GM19324 (cell line): ENCODE measurements around the gene COLEC11.
"Not testable (repeated sequence)": the region's sequence is repeated elsewhere in the genome, so short reads cannot be mapped to it uniquely, and the experiment has no call there.

Source experiments
- ATAC-seq: cut with Tn5 transposase; IDR thresholded peaks from one replicate; pipeline ENCODE4 v1.9.1; 2021; ENCODE audit warnings: mild to moderate bottlenecking, moderate library complexity; ENCODE audit not compliant: unreplicated experiment, low FRiP score

COLEC11 gene

DNA sequence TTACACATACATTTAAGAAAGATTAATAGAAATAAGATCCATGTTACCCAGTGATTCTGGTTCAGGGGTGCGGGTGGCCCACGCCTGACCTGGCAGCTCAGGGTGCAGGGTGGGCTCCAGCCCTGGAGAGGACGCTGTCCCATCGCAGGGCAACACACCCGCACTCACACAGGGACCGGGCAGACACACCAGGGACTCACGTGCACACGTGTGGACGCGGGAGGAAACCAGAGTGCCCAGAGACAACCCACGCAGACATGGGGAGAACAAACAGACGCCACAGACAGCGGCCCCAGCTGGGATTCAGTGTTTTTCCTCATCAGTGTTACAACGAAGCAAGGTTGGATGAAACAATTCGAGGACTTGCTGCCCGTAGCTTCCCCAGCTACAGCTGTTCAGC, 54.7 kb downstream of the COLEC11 start:
- no peak for ATAC-seq

DNA sequence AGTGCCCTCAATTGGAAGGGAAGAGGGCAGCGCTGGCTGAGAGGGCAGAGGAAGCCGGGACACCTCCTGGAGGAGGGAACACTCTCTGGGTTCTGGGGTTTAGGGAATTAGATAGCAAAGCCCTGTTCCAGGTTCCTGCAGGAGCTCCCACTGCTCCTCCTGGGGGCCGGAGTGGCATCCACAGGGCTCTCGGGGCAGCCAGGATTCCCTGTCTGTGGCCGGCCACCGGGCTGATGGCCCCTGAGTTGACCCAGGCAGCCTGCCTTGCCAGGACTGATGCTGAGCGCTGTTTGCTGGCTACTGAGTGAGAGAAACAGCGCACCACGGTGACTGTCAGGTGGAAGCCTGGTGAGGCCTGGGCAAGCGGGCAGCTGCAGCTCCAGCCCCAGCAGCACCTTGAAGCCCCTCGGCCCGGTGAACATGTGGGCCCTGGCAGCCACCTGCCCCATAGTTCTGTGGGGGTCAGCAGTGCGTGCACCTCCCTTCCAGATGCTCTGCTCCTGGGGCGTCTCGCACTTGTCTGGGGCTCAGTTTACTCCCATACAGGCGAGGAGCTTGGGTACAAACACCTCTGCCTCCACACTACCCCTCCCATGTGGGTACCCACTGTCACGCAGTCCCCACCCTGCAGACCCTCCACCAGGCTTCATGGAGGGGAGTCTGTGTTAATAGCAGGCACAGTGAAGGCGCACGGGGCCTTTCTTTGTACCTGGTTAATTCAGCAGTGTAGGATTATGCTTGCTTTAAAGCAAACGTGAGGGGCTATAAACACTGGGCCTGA, 55.4 kb downstream of the COLEC11 start:
- ATAC-seq: no peak

- peak; percentile 85 for ATAC-seq
These were observed 57.1 kb downstream of the COLEC11 start for GRCh38 chr2:3651691-3652648.

DNA sequence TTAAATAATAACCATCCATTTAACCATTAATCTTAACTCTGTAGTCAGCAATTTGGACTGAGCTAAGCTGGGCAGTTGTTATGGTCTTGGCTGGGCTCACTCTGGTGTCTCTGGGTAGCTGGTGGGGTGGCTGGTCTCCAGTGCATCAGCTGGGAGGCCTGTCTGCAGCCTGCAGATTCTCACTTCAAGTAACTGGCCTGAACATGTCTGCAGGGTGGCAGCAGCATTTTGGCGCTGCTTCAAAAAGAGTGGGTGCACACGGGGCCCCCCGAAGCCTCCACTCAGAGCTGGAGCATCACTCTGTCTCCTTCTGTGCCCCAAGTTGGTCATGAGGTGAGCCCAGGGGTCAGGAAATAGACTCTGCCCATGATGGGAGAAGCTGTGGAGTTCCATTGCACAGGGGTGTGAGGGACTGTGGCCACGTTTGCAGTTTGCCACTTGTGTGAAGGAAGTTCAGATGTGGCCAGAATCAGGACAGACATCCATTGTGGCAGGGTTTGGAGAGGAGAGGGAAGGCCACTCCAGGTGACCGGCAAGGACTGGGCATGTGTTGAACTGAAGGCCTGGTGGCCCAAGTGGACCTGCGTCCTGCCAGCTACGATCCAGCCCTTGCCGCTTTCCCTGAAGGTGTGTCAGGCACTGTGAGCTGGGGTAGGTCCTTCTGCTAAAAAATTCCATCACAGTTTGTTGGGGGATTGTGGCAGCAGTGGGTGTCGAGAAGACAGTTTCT, 58.1 kb downstream of the COLEC11 start:
- ATAC-seq: no peak

DNA sequence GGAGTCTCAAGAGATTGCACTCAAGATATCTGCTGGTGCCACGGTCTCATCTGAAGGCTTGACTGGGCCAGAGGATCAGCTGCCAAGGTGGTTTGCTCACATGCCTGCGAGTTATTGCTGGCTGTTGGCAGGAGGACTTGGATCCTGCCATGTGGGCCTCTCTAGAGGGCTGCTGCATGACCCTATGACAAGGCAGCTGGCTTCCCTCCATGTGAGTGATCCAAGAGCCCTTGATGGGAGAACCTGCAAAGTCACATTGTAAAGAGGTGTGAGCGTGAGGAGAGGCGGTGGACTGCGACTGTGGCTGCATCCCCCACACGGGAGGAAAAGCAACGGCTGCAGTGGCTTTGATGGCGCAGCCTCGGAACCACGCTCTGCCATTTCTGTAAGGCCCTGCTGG, 59.1 kb downstream of the COLEC11 start:
- no peak for ATAC-seq

DNA sequence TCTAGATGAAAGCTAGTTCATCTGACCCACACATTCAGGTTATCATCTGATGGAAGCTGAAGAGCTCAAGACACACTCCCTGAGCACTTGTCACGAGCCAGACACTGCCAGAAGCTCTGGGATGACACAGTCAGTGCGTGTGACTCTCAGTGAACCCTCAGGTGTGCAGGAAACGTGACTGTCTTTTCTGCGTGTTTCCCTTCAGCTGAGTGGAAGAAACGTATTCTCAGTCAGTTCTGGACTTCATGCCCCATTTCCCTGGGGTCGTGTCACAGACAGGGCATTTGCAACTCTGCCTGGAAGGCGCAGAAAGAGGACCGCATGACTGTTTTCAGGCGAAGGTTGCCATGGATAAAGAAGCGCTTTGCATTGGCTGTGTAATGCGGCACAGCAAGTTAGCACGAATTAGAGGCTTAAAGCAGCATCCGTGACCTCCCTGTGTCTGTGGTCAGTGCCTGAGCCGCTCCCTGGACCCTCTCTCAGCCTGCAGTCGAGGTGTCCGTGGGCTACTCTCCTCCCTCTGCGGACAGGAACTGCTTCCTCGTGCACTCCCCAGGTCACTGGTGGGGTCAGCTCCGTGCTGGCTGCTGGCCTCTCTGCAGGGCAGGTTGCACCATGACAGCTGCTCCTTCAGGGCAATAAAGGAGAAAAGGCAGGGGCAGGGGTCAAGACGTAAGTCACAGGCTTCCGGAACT, 59.8 kb downstream of the COLEC11 start:
- no peak for ATAC-seq

DNA sequence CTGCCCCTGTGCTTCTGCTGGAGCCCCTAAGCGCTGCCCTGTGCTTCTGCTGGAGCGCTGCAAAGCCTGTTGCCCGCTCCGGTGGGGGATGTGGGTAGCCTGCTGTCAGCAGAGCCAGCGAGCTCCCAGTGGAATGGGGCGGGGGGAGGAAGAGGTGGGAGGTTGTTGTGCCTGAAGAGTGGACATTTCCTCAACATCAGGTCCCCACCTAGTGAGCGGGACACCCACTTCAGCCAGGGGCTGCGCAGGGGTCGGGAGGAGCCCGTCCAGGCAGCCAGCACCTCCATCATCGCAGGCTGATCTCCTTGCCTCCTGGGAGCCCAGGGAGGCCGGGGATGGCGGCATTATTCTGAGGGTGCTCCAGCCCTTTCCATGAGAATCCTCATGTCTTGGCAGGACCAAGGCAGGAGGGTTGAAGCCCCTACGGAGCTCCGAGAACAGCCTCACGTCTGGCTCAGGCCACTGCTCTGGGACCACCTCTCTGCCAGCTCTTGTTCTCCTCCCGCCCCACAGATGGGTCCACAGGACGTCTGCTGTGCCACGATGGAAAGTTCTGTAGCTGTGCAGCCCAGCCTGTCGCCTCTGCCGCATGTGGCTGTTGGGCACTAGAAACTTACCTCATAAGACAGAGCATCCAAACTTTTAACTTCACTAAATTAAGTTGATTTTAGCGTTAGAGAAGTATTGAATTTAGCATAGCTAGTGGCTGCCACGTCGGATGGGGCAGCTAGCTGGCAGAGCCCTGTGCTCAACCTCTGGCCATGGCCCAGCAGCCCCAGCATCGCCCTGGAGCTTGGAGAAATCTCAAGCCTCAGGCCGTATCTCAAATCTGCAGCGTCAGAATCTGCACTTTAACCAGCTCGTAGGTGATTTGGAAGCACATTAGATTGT, 61.2 kb downstream of the COLEC11 start:
- ATAC-seq: no peak

DNA sequence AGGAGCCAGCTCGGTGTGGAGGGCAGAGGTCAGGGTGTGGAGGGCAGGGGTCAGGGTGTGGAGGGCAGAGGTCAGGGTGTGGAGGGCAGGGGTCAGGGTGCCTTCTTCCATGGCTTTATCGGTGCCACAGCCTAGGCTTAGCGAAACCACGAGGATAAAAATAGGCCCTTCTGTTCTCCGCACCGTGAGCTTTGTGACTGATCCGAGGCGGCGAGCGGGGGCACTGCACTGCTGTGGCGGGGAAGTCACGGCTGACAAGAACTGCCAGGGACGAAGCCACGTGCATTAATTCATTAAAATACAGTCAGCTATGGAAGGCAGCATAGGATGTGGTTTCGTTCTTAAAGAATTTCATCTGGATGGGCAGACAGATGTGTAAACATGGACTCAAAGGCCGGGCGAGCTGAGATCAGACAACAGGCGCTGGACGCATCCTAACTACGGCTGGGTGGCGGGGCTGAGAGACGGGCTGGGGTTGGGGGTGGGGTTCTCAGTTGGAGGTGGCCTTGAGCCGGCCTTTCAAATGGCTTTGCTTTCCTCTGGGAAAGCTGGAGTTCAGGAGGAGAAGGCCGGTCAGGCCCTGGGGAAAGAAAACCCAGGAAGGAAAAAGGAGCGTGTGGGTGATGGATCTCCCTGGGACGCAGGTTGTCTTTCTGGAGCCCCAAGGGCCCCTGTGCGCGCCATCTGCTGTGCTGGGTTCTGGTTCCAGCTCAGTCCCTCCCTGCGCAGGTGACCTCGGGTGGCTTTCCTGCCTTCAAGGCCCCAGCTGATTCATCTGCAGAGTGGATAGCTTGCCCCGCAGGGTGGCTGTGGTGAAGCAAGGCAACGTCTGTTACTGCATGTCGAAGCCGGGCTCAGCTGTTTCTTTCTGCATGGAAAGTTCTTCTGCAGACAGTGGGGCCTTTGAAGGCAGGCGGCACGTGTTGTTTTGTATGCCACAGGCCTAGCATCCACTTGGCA, 62.1 kb downstream of the COLEC11 start:
- ATAC-seq: no peak

DNA sequence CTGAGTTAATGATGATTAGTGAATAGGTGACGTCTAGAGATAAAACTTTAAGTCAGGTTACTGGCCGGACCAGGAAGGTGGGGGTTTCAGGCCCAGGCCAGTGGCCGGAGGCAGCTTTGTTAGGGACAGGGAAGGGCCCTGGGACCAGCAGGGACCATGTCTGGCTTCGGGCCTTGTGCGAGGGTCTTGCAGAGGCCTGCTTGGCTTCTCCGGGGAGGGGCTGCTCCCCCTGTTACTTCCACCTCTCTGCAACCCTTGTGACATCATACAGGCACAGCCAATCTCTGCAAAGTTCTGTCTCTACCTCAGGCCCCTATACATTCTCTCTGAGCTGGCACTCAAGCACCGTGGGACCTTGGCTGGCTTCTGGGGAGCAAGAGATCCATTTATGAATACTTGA, 63.0 kb downstream of the COLEC11 start, which contains the start of gene ALLC:
Gene ALLC (plus strand): TSS at position 320 of the 400 bp plus-strand sequence. CDS start 12,958 bp downstream, outside the sequence.
- no peak for ATAC-seq

- no peak for ATAC-seq
These were observed 64.8 kb downstream of the COLEC11 start for GRCh38 chr2:3659447-3660432.

DNA sequence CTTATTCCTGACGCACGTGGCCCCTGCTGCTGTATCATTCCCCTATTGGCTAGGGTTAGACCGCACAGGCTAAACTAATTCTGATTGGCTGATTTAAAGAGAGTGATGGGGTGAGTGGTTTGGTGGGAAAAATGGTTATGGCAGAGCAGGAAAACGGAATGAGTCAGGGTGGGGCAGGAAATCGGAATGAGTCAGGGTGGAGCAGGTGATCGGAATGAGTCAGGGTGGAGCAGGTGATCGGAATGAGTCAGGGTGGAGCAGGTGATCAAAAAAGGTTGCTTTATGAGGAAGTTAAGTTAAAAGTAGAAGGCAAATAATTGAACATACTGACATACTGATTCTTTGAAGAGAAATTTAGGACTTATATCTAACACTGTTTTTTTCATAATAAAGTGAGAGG, 65.7 kb downstream of the COLEC11 start:
- not testable (repeated sequence) for ATAC-seq

DNA sequence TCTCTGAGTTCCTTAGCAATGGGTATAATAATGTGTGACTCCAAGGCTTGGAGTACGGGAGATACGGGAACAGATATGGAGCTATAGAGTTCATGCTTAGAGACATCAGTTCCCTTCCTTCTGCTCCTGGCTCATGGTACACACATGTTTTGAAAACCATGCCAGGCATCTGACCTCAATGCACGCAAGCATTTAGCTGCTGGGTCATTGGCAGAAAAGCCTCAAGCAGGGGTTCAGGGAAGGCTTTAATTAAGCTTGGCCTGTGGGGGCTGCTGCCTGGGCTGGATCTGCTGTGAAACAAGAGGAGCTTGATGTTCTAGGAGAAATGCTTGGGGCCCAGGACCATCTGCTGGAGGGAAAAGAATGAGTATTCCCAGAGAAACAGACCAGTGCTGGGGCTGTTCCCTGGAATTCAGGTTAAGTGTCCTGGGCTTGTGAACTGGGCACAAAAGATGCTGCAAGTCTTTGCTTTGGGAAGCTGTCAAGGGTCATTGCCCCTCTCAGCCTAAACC, 66.3 kb downstream of the COLEC11 start:
- ATAC-seq: no peak

GRCh38 chr2:3662239-3662638, 67.3 kb downstream of the COLEC11 start:
- ATAC-seq: no peak

DNA sequence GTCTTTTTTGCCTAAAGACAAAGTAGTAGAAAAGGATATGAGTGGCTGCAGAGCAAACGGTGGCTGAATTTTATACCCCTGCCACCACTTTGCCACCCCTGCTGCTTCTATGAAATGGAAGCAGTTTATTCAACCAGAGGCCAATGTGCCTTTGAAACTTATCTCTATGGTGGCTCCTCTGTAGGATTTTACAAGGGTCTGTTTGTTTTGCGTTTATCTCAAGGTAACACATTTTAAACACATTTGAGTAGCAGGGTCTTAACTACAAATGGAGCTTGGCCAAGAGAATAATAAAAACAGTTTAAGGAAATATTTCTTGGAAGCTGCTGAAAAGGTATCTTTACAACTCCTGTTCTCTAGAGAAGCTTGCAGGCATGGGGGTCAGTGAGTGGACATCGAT, 69.2 kb downstream of the COLEC11 start:
- ATAC-seq: no peak

DNA sequence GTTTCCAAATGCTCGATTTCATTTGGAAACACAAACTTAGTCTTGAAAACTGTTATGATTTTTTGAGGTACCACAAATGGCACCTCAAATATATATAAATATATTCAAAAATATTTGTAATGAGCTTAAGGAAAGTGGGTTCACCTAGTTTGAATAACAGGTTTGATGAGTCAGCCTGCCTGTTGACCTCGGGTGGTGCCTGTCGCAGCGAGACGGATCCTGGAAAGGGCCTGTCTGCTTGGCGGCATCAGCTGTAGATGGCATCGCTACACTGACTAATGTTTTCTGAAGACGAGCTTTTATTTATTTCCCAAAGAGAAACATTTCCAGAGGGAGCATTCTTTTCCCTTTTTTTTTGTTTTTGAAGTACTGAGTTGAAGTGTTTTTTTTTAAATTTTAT, 70.0 kb downstream of the COLEC11 start:
- no peak for ATAC-seq

DNA sequence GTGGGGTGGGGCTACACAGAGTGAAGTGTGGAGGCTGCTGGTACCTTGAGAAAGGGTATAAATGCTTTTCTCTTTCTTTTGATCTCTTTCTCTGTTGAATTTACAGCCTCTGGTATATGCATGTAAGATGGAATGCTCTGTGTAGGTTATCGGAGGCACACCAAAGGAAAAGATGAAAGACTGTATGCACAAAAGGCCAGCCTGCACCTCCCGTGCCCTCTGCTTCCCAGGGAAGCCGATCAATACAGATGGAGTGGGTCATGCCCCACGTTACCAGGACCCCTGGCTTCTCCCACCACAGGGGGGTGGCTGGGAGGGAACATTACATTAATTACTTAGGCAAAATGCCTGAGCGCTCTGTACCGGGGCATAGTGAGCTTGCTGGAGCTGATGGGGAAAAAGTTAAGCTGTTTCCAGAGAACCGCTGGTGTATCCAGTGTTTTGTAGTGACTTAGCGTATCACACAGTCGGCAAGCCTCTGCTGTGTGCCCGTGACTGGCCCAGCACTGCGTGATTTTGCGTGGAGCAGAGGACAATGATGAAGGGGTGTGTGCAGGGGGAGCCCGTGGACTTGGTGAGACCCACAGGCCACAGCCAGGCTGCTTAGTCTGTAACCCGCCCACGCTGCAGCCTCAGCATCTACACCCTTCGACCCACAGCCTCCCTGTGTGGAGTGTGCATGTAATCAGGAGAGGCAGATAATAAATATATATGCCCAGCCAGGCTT, 71.1 kb downstream of the COLEC11 start:
- ATAC-seq: no peak
